ENCODE results near the gene FRMD4A. TPM values are rescaled to one million over a fixed set of nuclear protein-coding genes. Genes with fewer than 3 reads are reported as not detected.
A peak's percentile ranks its signal among the peaks of the same experiment; 100 is the strongest.

Gene FRMD4A
- total and polyA plus RNA-seq, 5 experiments from 2014 or later = 0.02 to 0.80 (median 0.31) TPM; not detected in 2

DNA sequence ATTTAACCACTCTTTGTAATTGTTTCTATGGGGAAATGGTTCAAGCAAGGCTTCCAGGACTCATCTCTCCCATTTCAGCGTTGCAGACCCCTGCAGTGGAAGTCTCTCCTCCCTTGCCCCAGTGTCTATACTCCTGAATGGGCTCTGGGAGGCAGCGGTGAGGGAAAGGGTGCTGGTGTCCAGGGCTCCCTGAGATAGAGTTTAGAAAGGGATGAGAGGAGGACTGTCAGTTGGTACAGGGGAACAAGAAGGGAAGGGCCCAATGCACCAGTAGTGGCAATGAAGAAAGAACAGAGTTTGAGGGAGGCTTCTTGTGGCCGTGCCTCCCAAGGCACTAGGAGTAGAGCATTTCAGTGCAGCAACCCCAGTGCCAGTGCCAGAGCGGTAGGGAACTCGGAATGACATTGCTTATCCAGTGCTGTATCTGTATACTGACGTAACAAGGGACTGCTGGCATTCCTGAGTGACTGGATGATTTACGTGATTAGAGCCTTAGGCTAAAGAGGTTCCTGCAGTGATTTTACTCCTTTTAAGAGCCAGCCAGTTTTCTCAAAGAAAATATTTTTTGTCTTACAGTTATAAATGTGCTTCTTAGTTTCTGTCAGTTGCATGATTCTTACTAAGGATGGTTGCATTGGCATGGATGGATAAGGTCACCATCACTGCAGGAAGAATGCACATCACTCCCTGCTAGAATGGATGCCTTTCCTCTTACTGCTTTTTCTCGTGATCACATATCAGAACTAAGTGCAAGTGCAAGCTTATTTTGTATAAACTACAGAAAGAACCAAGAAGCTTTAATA, 716.0 kb downstream of the FRMD4A start:
- Mint-ChIP-seq H3K4me1 (peaks cover 0 to 6% (median 0%) of the 10 kb centered on the region in 4 donors), H3K27me3 (no peaks in the 10 kb centered on the region), H3K27ac (no peak overlapping the region), H3K4me3 (no peak overlapping the region), H3K36me3 (peaks cover 15 to 95% (median 47%) of the 10 kb centered on the region in 3 donors), H3K9me3 (no peaks in the 10 kb centered on the region)
- ATAC-seq = no peak
- no peak for DNase-seq
- POLR2A ChIA-PET = no interaction called here

DNA sequence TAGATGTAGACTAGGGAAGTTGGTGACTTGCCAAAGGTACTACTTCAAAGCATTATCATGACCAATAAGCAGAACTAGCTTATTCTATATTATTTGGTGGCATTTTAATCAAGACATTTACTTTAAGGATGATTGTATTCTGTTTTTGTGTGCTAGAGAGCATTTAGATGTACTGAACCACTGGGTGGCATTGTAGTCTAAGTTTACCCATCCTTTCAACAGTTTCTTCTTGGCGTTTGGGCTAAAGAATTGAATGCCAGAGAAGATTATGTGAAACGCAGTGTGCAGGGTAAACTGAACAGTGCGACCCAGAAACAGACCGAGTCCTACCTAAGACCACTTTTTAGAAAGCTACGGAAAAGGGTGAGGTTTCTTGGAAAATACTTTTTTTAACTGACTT, 717.2 kb downstream of the FRMD4A start:
- H3K4me1 Mint-ChIP-seq = peaks cover 0 to 6% (median 0%) of the 10 kb centered on the region in 4 donors
- DNase-seq (peak in 1 of 10 donors; percentile 3), ATAC-seq (no peak)
- H3K9me3 Mint-ChIP-seq = no peaks in the 10 kb centered on the region
- no peaks in the 10 kb centered on the region for H3K27me3 Mint-ChIP-seq
- H3K36me3 Mint-ChIP-seq = peaks cover 14 to 95% (median 46%) of the 10 kb centered on the region in 3 donors
- H3K4me3 Mint-ChIP-seq = no peak overlapping the region
- POLR2A ChIA-PET = no interaction called here
- H3K27ac Mint-ChIP-seq = no peak overlapping the region

DNA sequence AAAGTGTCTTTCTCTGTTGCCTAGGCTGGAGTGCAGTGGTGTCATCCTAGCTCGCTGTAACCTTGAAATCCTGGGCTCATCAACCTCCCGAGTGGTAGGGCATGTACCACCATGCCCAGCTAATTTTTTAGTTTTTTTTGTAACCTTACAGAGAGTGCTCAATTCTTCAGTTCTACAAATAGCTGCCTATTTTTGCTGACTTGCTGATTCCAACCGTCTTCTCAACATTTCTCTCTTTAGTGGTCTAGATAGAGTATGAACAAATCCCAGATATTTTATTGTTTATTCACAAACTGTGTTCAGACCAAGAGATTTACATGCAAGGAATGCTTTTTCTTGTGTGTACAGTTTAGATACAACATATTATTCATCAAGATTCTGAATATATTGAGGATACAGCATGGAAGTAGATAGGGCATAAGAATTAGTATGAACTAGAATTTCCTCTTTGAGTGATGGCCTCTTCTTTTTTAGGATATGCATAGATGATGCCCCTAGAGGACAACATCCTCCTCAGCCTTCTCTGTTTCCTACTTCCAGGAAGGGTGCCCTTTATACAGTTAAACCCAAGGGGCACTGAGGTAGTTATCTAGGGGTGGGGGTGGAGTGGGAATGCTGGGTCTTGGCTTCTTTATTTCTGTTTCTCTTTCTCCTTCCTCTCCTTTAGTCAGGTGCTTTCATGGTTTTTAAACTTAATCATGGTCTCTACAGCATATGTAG, 717.9 kb downstream of the FRMD4A start:
- H3K27ac Mint-ChIP-seq = no peak overlapping the region

DNA sequence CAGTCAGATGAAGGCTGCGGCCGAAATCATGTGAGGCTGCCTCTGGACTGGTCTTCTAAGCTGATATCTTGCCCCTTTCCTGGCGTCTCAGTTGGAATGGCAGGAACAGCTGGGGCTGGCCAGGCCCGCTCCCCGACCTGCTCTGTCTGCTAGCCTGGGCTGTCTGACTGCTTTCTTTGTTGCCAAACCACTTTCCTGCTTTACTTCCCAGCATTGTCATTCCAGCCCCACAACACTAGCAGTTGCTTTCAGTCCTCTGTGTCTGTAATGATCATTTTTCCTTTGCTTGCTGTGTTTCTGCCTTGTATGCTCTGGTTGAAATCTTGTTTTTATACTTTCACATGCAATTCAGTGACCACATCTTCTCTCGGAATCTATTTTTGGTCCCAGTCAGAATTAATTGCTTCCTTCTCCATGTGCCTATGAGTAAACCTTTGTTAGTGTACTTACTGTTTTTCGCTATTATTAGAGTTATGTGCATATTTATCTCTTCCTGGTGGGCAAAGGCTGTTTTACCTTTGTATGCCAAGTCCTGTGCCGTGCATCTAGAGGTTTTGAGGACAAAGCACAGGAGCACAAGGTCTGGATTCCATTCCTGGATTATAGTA, 722.4 kb downstream of the FRMD4A start:
- H3K36me3 Mint-ChIP-seq = peaks cover 7 to 91% (median 37%) of the 10 kb centered on the region in 3 donors
- POLR2A ChIA-PET = no interaction called here
- no peak overlapping the region for H3K4me3 Mint-ChIP-seq
- H3K4me1 Mint-ChIP-seq = peaks cover 0 to 5% (median 4%) of the 10 kb centered on the region in 4 donors
- ATAC-seq (no peak), DNase-seq (no peak)
- no peak overlapping the region for H3K27ac Mint-ChIP-seq
- no peaks in the 10 kb centered on the region for H3K9me3 Mint-ChIP-seq
- H3K27me3 Mint-ChIP-seq = no peaks in the 10 kb centered on the region

More for the DNA sequence above, 717.9 kb downstream of the FRMD4A start:
- H3K27me3 Mint-ChIP-seq = no peaks in the 10 kb centered on the region
- POLR2A ChIA-PET = no interaction called here
- no peak overlapping the region for H3K4me3 Mint-ChIP-seq
- no peak for DNase-seq
- ATAC-seq = no peak
- H3K9me3 Mint-ChIP-seq = no peaks in the 10 kb centered on the region
- H3K4me1 Mint-ChIP-seq = peaks cover 0 to 10% (median 0%) of the 10 kb centered on the region in 4 donors
- H3K36me3 Mint-ChIP-seq = peaks cover 13 to 95% (median 44%) of the 10 kb centered on the region in 3 donors

DNA sequence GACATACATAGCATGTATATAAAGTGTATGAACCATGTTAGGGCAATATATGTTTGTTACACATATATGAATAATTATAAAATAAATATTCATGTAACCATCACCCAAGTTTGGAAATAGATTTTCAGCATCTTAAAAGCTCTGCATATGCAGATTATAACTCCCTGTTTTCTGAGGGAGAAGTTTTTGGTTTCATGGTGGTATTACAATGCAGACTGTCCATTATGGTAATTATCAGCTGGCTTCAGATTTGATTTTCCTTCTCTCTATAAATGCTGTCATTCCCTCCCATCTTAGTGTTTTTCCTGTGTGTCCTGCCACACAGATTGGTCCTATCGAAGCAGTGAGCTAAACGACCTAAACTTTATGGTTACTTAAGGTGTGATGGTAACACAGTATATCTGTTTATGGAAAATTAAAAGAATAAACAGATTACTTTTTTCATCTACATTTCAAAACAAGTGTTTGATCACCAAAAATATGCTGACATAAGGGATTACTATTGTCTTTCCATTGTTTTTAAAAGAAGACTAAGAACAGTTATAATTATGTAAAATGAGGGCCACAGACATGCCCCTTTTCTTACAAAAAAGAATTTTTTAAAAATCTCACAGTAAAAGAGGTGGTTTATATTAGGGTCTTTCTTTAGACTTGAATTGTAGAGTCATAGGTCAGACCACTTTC, 726.2 kb downstream of the FRMD4A start:
- H3K36me3 Mint-ChIP-seq = peaks cover 0 to 85% (median 20%) of the 10 kb centered on the region in 3 donors
- POLR2A ChIA-PET = interaction anchor here (0.7 kb wide), 2 partner anchors 12 to 266 kb away, joined by 3 read pairs; no protein-coding TSS in a partner anchor

DNA sequence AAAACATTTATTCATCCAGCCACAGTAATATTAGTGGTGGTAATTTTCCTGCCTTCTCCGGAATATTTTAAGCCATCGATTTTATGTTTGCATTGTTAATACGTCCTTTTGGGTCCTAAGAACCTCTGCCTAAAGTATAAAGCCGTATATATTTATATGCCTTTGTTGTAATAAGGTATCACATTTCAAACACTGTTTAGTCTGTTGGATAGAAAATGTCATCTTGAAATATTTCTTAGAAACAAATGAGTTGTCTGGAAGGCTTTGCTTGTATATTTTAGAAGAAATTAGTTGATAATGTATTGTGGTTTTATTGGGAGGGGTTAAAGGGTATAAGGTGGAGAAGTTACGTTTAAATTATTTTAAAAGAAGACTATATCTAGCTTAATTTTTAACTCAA, 732.8 kb downstream of the FRMD4A start:
- Mint-ChIP-seq H3K27ac (no peak overlapping the region), H3K9me3 (no peaks in the 10 kb centered on the region), H3K27me3 (no peaks in the 10 kb centered on the region), H3K4me1 (peaks cover 7 to 27% (median 19%) of the 10 kb centered on the region in 4 donors), H3K4me3 (no peak overlapping the region), H3K36me3 (peaks cover 0 to 86% (median 16%) of the 10 kb centered on the region in 3 donors)
- POLR2A ChIA-PET = no interaction called here
- ATAC-seq = no peak
- no peak for DNase-seq

More for the DNA sequence above, 726.2 kb downstream of the FRMD4A start:
- no peaks in the 10 kb centered on the region for H3K9me3 Mint-ChIP-seq
- no peak overlapping the region for H3K4me3 Mint-ChIP-seq
- no peak for DNase-seq
- H3K27ac Mint-ChIP-seq = no peak overlapping the region
- ATAC-seq = no peak
- peaks cover 0 to 7% (median 4%) of the 10 kb centered on the region in 4 donors for H3K4me1 Mint-ChIP-seq
- no peaks in the 10 kb centered on the region for H3K27me3 Mint-ChIP-seq

DNA sequence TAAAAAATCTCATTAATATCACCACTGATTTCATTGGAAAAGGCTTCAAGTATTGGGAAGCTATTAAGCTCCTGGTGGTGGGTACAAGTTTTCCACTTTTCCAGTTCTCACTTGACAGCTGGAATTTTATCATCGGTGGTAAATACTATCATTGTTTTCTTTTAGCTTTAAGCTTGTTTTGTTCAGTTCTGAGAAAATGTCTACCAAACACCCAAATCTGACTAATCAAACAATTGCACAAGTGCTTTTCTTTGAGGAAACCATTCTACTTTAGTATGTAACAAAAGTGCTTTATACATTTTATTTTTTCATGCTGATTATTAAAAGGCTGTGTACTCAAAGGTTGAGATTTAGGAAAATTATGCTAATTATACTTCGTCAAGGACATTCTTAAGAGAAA, 736.1 kb downstream of the FRMD4A start:
- Mint-ChIP-seq H3K9me3 (no peaks in the 10 kb centered on the region), H3K4me3 (no peak overlapping the region), H3K27ac (no peak overlapping the region), H3K36me3 (peaks cover 0 to 79% (median 14%) of the 10 kb centered on the region in 3 donors), H3K4me1 (peaks cover 18 to 44% (median 29%) of the 10 kb centered on the region in 4 donors), H3K27me3 (no peaks in the 10 kb centered on the region)
- no peak for DNase-seq
- ATAC-seq = no peak
- POLR2A ChIA-PET = no interaction called here

All from naive thymus-derived CD8-positive, alpha-beta T cell (primary cell).